Suprapubic skin (tissue), 4 donors: ENCODE data around the gene DSCAML1. TPM values are rescaled to one million over a fixed set of nuclear protein-coding genes. Genes with fewer than 3 reads are reported as not detected.
A peak's percentile ranks its signal among the peaks of the same experiment; 100 is the strongest.

Source experiments
- DNase-seq, 2 donors: peaks; one replicate each; pipeline ENCODE4 v3.0.0-alpha.2; 2019; ENCODE audit warnings: low spot score in 2 of 2
- H3K27ac ChIP-seq: fragments of 200-600 bp; sonication (generic); one replicate; pipeline ENCODE4 v1.5.1; 2019
- H3K27me3 ChIP-seq: fragments of 200-600 bp; sonication (generic); one replicate; pipeline ENCODE4 v1.5.1; 2019
- H3K36me3 ChIP-seq: fragments of 200-600 bp; sonication (generic); one replicate; pipeline ENCODE4 v1.5.1; 2019
- H3K4me1 ChIP-seq: fragments of 200-600 bp; sonication (generic); one replicate; pipeline ENCODE4 v1.5.1; 2019
- H3K4me3 ChIP-seq: fragments of 200-600 bp; sonication (generic); one replicate; pipeline ENCODE4 v1.5.1; 2019; ENCODE audit warnings: mild to moderate bottlenecking
- H3K9me3 ChIP-seq: fragments of 200-600 bp; sonication (generic); one replicate; pipeline ENCODE4 v1.5.1; 2019
- EP300 ChIP-seq: sonication (generic); formaldehyde crosslinking; IDR thresholded peaks from one replicate; pipeline ENCODE4 v1.6.1; 2017; ENCODE audit warnings: antibody characterized with exemption
- POLR2A ChIP-seq, 2 donors: fragments of 450-650 bp; IDR thresholded peaks; one replicate each; pipeline ENCODE4 v1.6.1; 2017; ENCODE audit warnings: antibody characterized with exemption in 2 of 2, mild to moderate bottlenecking in 2 of 2, moderate library complexity in 2 of 2
- POLR2AphosphoS5 ChIP-seq, 3 donors: sonication (generic); formaldehyde crosslinking; IDR thresholded peaks; one replicate each; pipeline ENCODE4 v1.6.1; 2017; ENCODE audit warnings: antibody characterized with exemption in 3 of 3
- WGBS: methylation state at CpG from one replicate; pipeline ENCODE4 v1.1.5; 2018; 5-methylcytosine and 5-hydroxymethylcytosine counted together
- total RNA-seq, 4 donors: library from RNA; depleted of rRNA; stranded (reverse); fragments of >200 nt; gene quantifications; one replicate each; pipeline ENCODE4 v1.1.0, GENCODE V29; 2016
- TF ChIP-seq, protein P1 (sequence below), 2 donors: fragments of 200-600 bp in 1 of 2; fragments of 450-650 bp in 1 of 2; sonication (generic) in 1 of 2; IDR thresholded peaks; one replicate each; pipeline ENCODE4 v1.5.1; 2016 to 2019; ENCODE audit warnings: antibody characterized with exemption in 2 of 2, mild to moderate bottlenecking in 1 of 2, moderate library complexity in 1 of 2

The DSCAML1 gene
- total RNA-seq, 4 donors from 2014 or later: 0.11 to 0.24 (median 0.21) TPM; not detected in 1

DNA sequence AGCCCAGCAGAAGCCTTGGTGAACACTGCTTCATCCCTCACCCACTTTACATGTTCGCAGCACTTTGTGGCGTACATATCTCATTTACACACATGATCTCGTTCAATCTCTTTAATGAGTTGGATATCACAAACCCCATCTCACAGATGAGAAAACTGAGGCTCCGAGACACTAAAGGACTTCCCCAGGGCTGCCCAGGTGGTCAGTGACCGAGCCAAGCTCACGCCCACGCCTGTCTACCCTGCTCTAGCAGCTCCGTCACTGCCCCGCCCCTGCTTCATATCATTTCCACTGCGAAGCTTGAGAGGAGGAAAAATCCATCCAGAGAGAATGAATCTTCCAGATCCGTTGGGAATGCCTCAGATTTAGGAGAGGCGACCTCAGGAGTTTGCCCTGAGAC, 11.8 kb upstream of the DSCAML1 start:
- 55% methylated on average over 12 of the region's 12 CpGs for WGBS
- no peak for DNase-seq
- TF ChIP-seq, protein P1, sequence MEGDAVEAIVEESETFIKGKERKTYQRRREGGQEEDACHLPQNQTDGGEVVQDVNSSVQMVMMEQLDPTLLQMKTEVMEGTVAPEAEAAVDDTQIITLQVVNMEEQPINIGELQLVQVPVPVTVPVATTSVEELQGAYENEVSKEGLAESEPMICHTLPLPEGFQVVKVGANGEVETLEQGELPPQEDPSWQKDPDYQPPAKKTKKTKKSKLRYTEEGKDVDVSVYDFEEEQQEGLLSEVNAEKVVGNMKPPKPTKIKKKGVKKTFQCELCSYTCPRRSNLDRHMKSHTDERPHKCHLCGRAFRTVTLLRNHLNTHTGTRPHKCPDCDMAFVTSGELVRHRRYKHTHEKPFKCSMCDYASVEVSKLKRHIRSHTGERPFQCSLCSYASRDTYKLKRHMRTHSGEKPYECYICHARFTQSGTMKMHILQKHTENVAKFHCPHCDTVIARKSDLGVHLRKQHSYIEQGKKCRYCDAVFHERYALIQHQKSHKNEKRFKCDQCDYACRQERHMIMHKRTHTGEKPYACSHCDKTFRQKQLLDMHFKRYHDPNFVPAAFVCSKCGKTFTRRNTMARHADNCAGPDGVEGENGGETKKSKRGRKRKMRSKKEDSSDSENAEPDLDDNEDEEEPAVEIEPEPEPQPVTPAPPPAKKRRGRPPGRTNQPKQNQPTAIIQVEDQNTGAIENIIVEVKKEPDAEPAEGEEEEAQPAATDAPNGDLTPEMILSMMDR (IDR thresholded peaks at IDR 0.05): no peak
- TF ChIP-seq EP300 (no peak), POLR2A (IDR thresholded peaks at IDR 0.05) (no peak), POLR2AphosphoS5 (IDR thresholded peaks at IDR 0.05) (no peak)
- Histone ChIP-seq H3K27ac (no peak overlapping the region), H3K27me3 (peaks cover 14% of the 10 kb centered on the region), H3K4me3 (no peak overlapping the region), H3K36me3 (no peaks in the 10 kb centered on the region), H3K4me1 (peaks cover 17% of the 10 kb centered on the region), H3K9me3 (no peaks in the 10 kb centered on the region)

DNA sequence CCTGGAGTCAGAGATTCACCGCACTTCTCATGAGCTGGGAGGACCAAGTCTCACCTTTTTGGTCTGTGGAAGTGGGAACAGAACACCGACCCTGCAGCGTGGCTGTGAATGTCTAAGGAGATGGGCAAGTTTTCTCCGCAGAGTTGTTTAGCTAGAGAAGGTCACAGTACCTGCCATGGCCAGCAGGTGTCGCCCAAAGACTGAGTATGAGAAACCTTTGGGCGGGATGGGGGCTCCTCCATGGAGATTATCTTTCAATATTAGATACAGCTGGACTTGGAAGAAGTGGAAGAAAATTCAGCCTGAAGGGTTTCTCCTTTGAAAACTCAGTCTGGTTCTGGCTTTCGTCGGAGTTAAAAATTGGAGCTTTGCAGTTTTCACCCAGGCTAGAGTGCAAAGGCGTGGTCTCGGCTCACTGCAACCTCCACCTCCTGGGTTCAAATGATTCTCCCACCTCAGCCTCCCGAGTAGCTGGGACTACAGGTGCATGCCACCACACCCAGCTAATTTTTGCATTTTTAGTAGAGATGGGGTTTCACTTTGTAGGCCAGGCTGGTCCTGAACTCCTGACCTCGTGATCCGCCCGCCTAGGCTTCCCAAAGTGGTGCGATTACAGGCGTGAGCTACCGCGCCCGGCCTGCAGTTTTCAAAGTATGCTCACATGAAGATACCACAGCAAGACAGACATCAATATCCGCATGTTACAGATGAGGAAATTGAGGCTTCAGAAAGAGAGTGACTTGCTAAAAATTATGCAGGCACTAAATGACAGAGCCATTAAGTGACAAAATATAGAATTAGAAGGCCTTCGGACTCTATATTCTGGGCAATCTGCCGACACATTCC, 10.7 kb upstream of the DSCAML1 start:
- Histone ChIP-seq H3K9me3 (no peaks in the 10 kb centered on the region), H3K36me3 (no peaks in the 10 kb centered on the region), H3K27ac (no peak overlapping the region), H3K4me1 (peaks cover 17% of the 10 kb centered on the region), H3K4me3 (no peak overlapping the region), H3K27me3 (peaks cover 14% of the 10 kb centered on the region)
- no peak for TF ChIP-seq POLR2A (IDR thresholded peaks at IDR 0.05)
- TF ChIP-seq, protein P1 (IDR thresholded peaks at IDR 0.05): peak; percentile 87 to 93
- WGBS: 57% methylated on average over 22 of the region's 22 CpGs
- DNase-seq: peak; percentile 87 to 94

DNA sequence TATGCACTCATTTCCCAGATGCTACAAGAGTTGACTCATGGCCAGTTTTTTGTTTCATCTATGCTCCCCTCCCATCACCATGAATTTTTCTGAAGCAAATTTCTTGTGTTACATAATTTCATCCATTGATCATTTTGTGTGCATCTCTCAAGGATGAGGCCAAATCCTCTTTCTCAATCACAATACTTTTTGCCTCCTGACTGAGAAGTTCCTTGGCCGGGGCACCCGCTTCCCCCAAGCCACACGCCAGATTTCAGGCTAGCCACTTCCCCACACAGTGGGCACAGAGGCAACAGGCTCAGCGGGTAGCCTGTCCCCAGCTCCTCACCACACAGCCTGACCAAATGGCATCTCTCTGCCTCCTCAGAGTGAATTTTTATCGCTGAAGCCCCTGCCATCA, 9.8 kb upstream of the DSCAML1 start:
- Histone ChIP-seq H3K27ac (no peak overlapping the region), H3K4me3 (no peak overlapping the region), H3K4me1 (peaks cover 17% of the 10 kb centered on the region), H3K36me3 (no peaks in the 10 kb centered on the region), H3K27me3 (peaks cover 14% of the 10 kb centered on the region), H3K9me3 (no peaks in the 10 kb centered on the region)
- DNase-seq: no peak
- TF ChIP-seq, protein P1 (IDR thresholded peaks at IDR 0.05): no peak
- no peak for TF ChIP-seq EP300
- no peak for TF ChIP-seq POLR2A (IDR thresholded peaks at IDR 0.05)
- TF ChIP-seq POLR2AphosphoS5 (IDR thresholded peaks at IDR 0.05): no peak
- WGBS: 81% methylated on average over 5 of the region's 5 CpGs

DNA sequence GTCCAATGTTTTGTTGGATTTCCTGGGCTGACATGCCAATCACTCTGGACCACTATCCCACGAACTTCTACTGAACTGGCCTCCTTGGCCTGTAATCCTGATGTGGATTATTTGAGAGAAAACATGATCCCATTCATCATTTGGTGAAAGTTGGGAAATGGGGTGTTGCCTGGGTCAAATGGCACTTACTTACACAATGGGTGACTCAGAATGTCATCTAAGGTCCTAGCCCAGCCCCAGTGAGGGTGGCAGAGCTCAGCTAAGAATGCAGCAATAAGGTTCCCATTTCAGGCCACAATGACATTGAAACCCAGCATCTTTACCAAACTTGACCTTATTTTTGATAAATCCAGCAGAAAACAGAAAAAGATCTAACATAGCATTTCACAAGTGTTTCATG, 8.0 kb upstream of the DSCAML1 start:
- Histone ChIP-seq H3K27me3 (peaks cover 14% of the 10 kb centered on the region), H3K9me3 (no peaks in the 10 kb centered on the region), H3K36me3 (no peaks in the 10 kb centered on the region), H3K27ac (no peak overlapping the region), H3K4me1 (peaks cover 17% of the 10 kb centered on the region), H3K4me3 (no peak overlapping the region)
- TF ChIP-seq, protein P1 (IDR thresholded peaks at IDR 0.05): no peak
- TF ChIP-seq POLR2AphosphoS5 (IDR thresholded peaks at IDR 0.05) (no peak), EP300 (no peak), POLR2A (IDR thresholded peaks at IDR 0.05) (no peak)
- DNase-seq: no peak
- WGBS: 79% methylated on average over 1 of the region's 1 CpG

DNA sequence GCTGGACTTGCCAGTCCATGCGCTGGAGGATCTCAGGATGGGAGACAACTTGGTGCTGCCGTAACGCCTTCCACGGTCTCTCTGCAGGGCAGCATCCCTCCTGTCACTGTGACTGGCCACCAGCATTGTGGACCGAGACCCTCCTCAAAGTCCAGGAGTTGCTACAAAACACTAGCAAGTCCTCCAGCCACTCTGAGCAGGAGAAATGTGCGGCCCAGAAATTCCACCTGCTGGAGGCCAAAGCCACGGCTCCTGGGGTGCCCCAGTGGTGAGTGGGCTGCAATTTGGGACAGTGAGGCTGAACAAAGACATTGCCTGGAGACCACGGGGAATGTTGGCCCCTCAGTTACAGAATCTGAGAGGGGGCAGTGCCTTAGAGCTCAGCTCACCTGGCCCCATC, 6.9 kb upstream of the DSCAML1 start:
- H3K36me3 ChIP-seq: no peaks in the 10 kb centered on the region

More for the DNA sequence above, 6.9 kb upstream of the DSCAML1 start:
- no peak for DNase-seq
- Histone ChIP-seq H3K27me3 (peaks cover 12% of the 10 kb centered on the region), H3K4me1 (peaks cover 7% of the 10 kb centered on the region), H3K9me3 (no peaks in the 10 kb centered on the region), H3K4me3 (no peak overlapping the region), H3K27ac (no peak overlapping the region)
- 85% methylated on average over 3 of the region's 8 CpGs for WGBS
- TF ChIP-seq POLR2AphosphoS5 (IDR thresholded peaks at IDR 0.05) (no peak), POLR2A (IDR thresholded peaks at IDR 0.05) (no peak), EP300 (no peak)
- TF ChIP-seq, protein P1 (IDR thresholded peaks at IDR 0.05): no peak
